HG03457 (cell line): ENCODE results near the gene FNDC11.
"Not testable (repeated sequence)": the region's sequence is repeated elsewhere in the genome, so short reads cannot be mapped to it uniquely, and the experiment has no call there.

Experiments
- ATAC-seq: cut with Tn5 transposase; IDR thresholded peaks from one replicate; pipeline ENCODE4 v1.9.1; 2021; ENCODE audit warnings: moderate number of reproducible peaks; ENCODE audit not compliant: unreplicated experiment

FNDC11 gene

GRCh38 chr20:63553933-63554290 is at the start of gene FNDC11:
Gene FNDC11 (plus strand): TSS chr20:63554159. CDS start chr20:63555664, 1,505 bp downstream.
- ATAC-seq, result no peak

DNA sequence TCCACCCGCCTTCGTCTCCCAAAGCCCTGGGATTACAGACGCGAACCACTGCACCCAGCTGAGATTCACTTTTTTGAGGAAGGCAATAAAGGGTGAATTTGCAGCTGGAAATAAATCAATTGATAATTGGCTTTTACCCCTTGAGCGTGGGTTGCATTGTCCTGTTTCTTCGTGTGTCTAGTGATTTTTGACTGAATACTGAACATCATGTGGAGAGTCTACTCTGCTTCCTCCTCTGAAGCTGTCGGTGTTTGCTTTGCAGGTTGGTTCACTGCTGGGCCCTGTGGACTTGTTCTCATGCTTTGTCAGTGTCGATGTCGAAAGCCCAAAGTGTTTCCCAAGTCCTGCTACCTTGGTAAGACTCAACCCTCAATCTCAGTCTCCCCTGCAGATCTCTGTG is 49.3 kb upstream of the FNDC11 start:
- no peak for ATAC-seq

DNA sequence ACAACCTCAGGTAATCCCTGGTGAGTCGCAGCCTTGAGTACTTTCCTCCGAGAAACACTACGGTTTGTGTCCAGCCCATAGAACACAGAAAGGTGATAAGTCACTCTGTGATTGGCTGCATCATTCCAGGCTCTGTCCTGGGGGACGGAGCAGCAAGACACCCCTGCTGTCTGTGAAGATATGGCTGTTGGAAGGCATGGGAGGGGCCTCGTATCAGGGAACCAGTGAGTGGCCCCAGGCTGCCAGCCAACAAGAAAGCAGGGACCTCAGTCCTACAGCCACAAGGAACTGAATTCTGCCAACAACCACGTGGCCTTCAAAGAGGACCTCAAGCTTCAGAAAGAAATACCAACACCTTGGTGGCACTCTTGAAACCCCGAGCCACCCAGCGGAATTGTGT is 48.7 kb upstream of the FNDC11 start:
- no peak for ATAC-seq

GRCh38 chr20:63505723-63506122 is 48.2 kb upstream of the FNDC11 start:
- ATAC-seq, result no peak

- ATAC-seq, result no peak
Measured at GRCh38 chr20:63507083-63507743, 46.7 kb upstream of the FNDC11 start.

GRCh38 chr20:63508072-63508768 is 45.7 kb upstream of the FNDC11 start:
- ATAC-seq, result no peak

DNA sequence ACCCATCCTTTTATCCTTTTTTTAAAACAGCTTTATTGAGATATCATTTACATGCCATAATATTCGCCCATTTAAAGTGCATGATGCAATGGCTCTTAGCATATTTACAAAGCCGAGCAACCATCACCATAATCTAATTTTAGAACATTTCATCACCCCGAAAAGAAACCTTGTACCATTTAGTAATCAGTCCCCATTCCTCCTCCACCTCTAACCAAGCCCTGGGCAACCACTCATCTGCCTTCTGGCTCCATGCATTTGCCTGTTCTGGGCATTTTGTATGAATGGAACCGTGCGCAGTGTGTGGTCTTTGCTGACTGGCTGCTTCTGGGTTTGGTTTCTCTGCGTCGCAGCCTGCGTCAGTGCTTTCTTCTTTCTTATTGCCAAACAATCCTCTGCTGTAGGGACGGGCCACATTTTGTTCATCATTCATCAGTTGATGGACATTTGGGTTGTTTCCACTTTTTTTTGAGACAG is 44.8 kb upstream of the FNDC11 start:
- ATAC-seq, result no peak

GRCh38 chr20:63513207-63513606 is 40.8 kb upstream of the FNDC11 start:
- no peak for ATAC-seq

- not testable (repeated sequence) for ATAC-seq
Measured at GRCh38 chr20:63514520-63514919, 39.4 kb upstream of the FNDC11 start.

DNA sequence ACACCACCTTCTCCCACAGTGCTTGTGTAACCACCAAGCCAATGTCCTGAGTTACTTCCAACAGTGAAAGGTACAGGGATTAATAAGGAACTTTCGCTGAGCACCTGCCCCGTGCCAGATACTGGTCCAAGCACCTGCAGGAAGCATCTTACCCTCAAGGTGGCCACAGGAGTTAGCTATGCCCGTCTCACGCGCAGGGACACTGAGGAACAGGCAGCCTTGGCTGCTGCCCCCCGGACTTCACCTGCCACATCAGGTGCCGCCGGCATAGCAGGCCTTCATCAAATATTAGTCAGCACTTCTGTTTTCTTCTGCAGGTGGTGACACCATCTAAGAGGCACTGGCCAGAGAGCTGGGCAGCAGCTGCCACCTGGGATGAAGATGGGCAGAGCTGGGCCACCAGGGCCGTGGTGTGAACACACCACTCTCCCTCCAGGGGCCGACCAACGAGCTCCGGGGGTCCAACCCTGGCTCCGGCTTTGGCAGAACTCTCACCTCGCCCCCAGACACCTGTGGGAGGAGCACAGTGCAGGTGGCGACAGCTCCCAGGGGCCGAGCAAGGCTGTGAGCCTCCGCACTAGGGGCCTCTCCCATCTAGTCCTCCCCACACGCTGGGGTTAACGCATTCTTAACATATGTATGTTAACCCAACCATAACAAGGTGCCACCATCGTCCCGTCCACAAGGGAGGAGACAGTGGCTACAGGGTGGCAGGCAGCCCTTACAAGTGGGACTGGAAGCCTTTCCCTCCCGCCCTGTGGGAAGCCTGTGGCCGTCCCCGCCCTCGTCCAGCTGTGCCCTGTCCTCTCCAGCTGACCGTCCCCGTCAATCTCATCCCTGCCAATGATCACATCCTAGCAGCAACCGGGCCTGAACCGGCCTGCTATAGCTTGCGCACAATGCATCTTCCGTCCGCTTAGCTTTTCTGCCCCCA is 36.3 kb upstream of the FNDC11 start:
- no peak for ATAC-seq

- ATAC-seq, result no peak
Measured at GRCh38 chr20:63518351-63518861, 35.6 kb upstream of the FNDC11 start.

DNA sequence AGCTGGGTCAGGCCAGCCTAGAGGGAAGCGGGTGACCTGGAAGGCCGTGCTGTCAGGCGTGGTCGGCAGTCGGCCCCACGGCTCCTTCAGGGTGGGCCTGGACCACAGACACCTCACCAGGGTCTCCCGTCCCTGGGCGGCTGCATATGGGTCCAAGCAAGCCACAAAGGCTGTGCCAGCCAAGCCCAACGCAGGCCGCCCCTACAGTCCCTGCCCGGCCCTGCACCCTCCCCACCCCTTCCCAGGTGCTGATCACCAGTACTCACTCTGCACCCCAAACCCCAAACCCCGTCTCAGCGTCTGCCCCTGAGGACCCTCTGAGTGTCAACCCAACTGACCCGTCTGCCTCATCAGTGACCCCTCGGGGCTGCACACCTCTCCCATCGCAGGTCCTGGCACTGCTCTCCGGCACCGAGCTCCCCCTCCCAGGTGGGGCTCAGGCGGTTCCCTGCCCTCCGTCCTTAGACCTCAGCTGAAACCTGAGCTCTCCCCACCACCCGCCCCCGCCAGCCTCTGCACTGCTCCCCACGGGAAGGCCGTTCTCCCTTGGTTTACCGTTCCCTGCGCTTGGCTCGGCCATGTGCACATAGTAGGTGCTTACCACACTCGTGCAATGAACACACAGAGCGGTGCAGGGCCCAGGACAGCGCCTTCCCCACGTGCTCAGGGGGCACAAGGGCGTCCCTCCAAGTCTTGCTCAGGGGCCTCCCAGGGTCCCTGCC is 34.9 kb upstream of the FNDC11 start:
- no peak for ATAC-seq

DNA sequence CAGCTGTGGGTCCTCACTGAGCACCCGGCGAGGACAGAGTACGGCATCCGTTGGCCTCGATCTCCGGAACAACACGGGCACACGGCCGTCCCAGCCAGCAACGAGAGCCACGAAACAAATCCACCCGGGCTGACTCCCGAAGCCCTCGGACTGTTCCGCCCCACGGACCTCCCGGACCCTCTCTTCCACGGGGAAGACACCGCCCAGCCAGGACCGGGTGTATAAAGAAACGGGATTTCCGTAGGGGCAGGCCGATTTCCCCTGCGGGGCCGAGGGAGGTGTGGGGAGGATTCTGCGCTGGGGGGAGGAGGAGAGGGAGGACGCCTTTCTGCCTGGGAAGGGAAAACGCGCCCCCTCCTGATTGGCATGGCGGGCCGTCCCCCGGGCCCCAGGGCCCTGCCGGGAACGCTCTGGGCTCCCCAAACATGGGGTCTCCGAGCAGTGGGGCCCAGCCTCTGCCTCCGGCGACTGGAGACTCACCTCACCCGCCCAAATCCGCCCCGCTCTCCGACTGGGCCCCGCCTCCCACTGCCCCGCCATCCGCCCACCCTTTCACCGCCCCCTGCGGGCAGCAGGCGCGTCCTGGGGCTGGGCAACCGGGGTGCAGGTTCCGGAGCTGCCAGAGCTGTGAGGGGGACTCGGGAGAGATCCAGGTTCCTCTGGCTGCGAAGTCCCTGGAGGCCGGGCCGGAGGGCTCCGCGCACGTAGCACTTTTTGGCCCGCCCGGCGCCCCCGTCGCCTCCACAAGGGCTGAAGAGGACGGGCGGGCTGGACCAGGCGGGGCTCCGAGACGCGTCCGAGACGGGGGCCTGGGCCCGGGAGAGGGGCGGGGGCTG is 34.1 kb upstream of the FNDC11 start:
- peak; percentile 21 for ATAC-seq

DNA sequence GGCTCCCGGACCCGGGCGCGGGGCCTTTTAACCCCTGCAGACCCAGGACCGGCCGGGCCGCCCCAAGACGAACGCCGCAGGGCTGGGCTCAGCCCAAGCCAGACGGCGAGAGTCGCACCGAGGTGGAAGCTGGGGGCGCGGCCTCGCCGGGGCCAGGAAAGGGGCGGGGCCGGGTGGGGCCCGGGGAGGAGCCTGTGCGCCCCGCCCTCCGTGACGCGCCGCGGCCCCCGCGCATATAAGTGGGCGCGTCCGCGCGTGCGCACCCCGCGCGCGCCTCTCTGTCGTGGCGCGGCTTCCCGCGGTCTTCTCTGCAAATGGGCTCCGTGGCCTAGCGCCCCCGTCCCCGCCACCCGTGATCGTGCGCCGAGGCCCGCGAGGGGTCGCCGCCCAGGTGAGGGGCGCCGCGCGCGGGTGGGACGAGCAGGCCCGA is 33.4 kb upstream of the FNDC11 start, which contains the start of gene PPDPF:
Gene PPDPF (plus strand): TSS at position 262 of the 430 bp plus-strand sequence. CDS start 544 bp downstream, outside the sequence.
- peak; percentile 54 for ATAC-seq

GRCh38 chr20:63520934-63521601 is 32.9 kb upstream of the FNDC11 start:
- ATAC-seq, result peak; percentile 25

DNA sequence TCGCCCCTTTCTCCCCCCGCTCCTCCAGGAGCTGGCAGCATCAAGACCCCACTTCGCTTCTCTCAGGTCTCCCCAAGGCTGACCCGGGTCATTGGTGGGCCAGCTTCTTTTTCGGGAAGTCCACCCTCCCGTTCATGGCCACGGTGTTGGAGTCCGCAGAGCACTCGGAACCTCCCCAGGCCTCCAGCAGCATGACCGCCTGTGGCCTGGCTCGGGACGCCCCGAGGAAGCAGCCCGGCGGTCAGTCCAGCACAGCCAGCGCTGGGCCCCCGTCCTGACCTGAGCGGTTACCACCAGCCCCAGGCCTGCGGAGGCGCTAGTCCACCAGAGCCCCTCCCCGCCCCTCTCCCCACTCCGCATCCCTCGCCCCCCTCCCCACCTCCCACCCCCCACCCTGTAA is 32.4 kb upstream of the FNDC11 start:
- ATAC-seq, result no peak

DNA sequence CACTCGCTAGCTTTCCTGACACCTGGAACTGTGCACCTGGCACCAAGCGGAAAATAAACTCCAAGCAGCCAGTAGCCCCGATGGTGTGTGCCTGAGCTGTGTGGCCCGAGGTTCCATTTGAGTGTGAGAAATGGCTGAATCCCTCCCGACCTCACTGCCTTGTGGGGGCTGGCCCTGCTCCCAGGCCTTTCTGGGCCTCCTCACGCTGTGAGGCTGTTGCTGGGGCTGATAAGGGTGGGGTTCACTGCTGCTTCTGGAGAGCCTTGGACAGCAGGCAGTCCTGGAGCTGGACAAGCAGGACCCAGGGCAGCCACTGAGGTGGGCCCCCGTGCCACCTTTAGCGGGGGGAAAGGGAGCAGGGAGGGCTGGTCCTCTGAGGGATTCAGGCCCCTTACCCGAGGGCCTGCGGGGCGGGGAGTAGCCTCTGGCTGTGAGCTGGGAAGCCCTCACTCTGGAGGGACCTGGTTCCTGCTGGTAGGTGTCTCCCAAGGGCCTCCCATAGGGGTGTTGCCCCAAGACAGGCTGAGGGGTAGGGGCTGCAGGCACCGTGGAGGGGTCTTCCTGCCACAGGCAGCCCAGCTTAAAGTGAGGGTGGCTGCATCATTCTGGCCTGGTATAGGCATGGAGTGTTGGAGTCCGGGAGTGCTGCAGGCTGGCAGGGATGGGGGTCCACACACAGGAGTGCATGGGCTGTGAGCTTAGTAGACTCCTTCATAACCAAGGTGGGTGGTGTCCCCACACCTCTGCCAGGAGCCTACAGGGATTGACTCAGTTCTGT is 31.7 kb upstream of the FNDC11 start:
- no peak for ATAC-seq

- no peak for ATAC-seq
Measured at GRCh38 chr20:63522981-63523611, 30.9 kb upstream of the FNDC11 start.
